HepG2 (cell line): ENCODE measurements around the gene L3MBTL1. TPM values are rescaled to one million over a fixed set of nuclear protein-coding genes. Genes with fewer than 3 reads are reported as not detected.

ENCODE experiments used
- ATAC-seq: fragments of 200-7000 bp; cut with Tn5 transposase; 3 replicates; pipeline ENCODE4 v1.9.1; 2020; ENCODE audit warnings: mild to moderate bottlenecking, moderate library complexity
- Bru-seq: library from RNA; stranded (reverse); fragments of 400-500 nt; gene quantifications from one replicate; lab custom pipeline; 2021; lab: Mats Ljungman, UMichigan
- BruChase-seq, 2 experiments: library from RNA; stranded (reverse); fragments of 400-500 nt; gene quantifications; one replicate each; lab custom pipeline; 2021; lab: Mats Ljungman, UMichigan
- BruUV-seq: library from RNA; stranded (reverse); fragments of 400-500 nt; replicated peaks from 2 replicates; lab custom pipeline; 2021; lab: Mats Ljungman, UMichigan
- CTCF ChIA-PET: fragments of 300-600 bp; formaldehyde crosslinking; extraction: SDS; loops from one replicate; lab custom pipeline; 2021; ENCODE audit warnings: low total read pairs, inconsistent platforms, low intra/inter-chr PET ratio; lab: Yijun Ruan, JAX
- POLR2A ChIA-PET: fragments of 350-600 bp; sonication (Branson Sonifier 250); formaldehyde crosslinking; loops from one replicate; lab custom pipeline; 2020; ENCODE audit warnings: antibody characterized with exemption, inconsistent platforms; lab: Yijun Ruan, JAX
- DNase-seq: peaks from one replicate; pipeline ENCODE4 v3.0.0-alpha.2; 2015; ENCODE audit warnings: low spot score
- FAIRE-seq: peaks from 3 replicates; lab custom pipeline; 2011; peaks lifted over from hg19 to GRCh38; lab: Jason Lieb, UNC
- H2AFZ ChIP-seq: one replicate; pipeline ENCODE4 v1.6.1; 2011; ENCODE audit warnings: low read length, inconsistent platforms
- H3K27ac ChIP-seq: fragments of 300-600 bp; 3 replicates; pipeline ENCODE4 v1.8.0; 2011; ENCODE audit warnings: mixed run types, mild to moderate bottlenecking, mixed read lengths, low read length, inconsistent platforms; ENCODE audit not compliant: insufficient read depth; ENCODE audit errors: extremely low read length
- H3K27me3 ChIP-seq, 2 experiments: fragments of 200-600 bp in 1 of 2; 2 replicates in 1 of 2; 3 replicates in 1 of 2; pipeline versions ENCODE4 v1.6.0 to v1.8.0; 2011; ENCODE audit warnings: low read length in 2 of 2, mild to moderate bottlenecking in 2 of 2, moderate library complexity in 2 of 2, inconsistent platforms in 1 of 2; ENCODE audit not compliant: insufficient read depth in 2 of 2, control insufficient read depth in 1 of 2
- H3K36me3 ChIP-seq, 2 experiments: fragments of 200-600 bp in 1 of 2; replicated peaks in 1 of 2; 2 replicates in 1 of 2; 3 replicates in 1 of 2; pipeline versions ENCODE4 v1.5.1 to v1.8.0; 2011; ENCODE audit warnings: low read length in 2 of 2, inconsistent platforms in 1 of 2; ENCODE audit not compliant: insufficient read depth in 2 of 2, control insufficient read depth in 1 of 2
- H3K4me1 ChIP-seq: 2 replicates; pipeline ENCODE4 v1.5.1; 2012; ENCODE audit warnings: low read length, inconsistent platforms; ENCODE audit not compliant: insufficient read depth
- H3K4me2 ChIP-seq: 2 replicates; pipeline ENCODE4 v1.6.0; 2011; ENCODE audit warnings: low read depth, low read length, inconsistent platforms
- H3K4me3 ChIP-seq, 3 experiments: fragments of 200-600 bp in 1 of 3; sonication (generic), shearing (Covaris generic) in 1 of 3; replicated peaks in 1 of 3; 2 replicates each; pipeline ENCODE4 v1.5.1; 2011 to 2016; ENCODE audit warnings: low read length in 3 of 3, inconsistent platforms in 2 of 3, low read depth in 2 of 3, mild to moderate bottlenecking in 2 of 3, control low read depth in 1 of 3, mixed read lengths in 1 of 3; ENCODE audit not compliant: insufficient read depth in 1 of 3
- H3K79me2 ChIP-seq: one replicate; pipeline ENCODE4 v1.6.1; 2011; ENCODE audit warnings: low read length, inconsistent platforms; ENCODE audit not compliant: insufficient read depth
- H3K9ac ChIP-seq: 2 replicates; pipeline ENCODE4 v1.6.0; 2011; ENCODE audit warnings: mild to moderate bottlenecking, low read depth, low read length, inconsistent platforms; ENCODE audit not compliant: insufficient read depth
- H3K9me3 ChIP-seq: 2 replicates; pipeline ENCODE4 v1.5.1; 2012; ENCODE audit warnings: mild to moderate bottlenecking, low read length
- H4K20me1 ChIP-seq: 2 replicates; pipeline ENCODE4 v1.6.0; 2011; ENCODE audit warnings: inconsistent platforms, mild to moderate bottlenecking, low read length, moderate library complexity; ENCODE audit not compliant: insufficient read depth
- BORCS8-MEF2B ChIP-seq: sonication (generic); formaldehyde crosslinking; IDR thresholded peaks from 2 replicates; pipeline ENCODE4 v1.8.0; 2022; ENCODE audit warnings: mild to moderate bottlenecking, missing genetic modification reagents
- DMAP1 ChIP-seq: IDR thresholded peaks from 2 replicates; pipeline ENCODE4 v1.6.1; 2016
- GABPB1 ChIP-seq: IDR thresholded peaks from 2 replicates; pipeline ENCODE4 v1.6.1; 2016; ENCODE audit warnings: mild to moderate bottlenecking, missing genetic modification reagents, moderate library complexity, missing compliant biosample characterization
- TAF1 ChIP-seq: sonication (generic); formaldehyde crosslinking; IDR thresholded peaks from 2 replicates; pipeline ENCODE4 v1.4.0; 2020; ENCODE audit warnings: missing genetic modification reagents
- TOPORS ChIP-seq: sonication (generic); formaldehyde crosslinking; IDR thresholded peaks from 2 replicates; pipeline ENCODE4 v1.8.0; 2023; ENCODE audit warnings: mild to moderate bottlenecking, missing genetic modification reagents
- ZBTB42 ChIP-seq: sonication (generic); formaldehyde crosslinking; IDR thresholded peaks from 2 replicates; pipeline ENCODE4 v1.5.0; 2020; ENCODE audit warnings: mild to moderate bottlenecking, missing genetic modification reagents
- ZNF431 ChIP-seq: sonication (generic); formaldehyde crosslinking; IDR thresholded peaks from 2 replicates; pipeline ENCODE4 v1.9.0; 2022; ENCODE audit warnings: missing genetic modification reagents, low read depth, mild to moderate bottlenecking, borderline replicate concordance
- ZNF501 ChIP-seq: sonication (generic); formaldehyde crosslinking; IDR thresholded peaks from 2 replicates; pipeline ENCODE4 v1.5.1; 2020; ENCODE audit warnings: mild to moderate bottlenecking, moderate library complexity, missing genetic modification reagents
- WGBS: methylation state at CpG from one replicate; pipeline ENCODE4 v1.1.6; 2017; ENCODE audit warnings: low lambda C conversion rate; 5-methylcytosine and 5-hydroxymethylcytosine counted together
- in situ Hi-C: cut with HindIII; loops from 2 replicates; pipeline ENCODE4 v1.10.0; 2017; ENCODE audit warnings: low pct_unique_long_range_greater_than_20kb; ENCODE audit not compliant: extremely low pct_ligation_motif_present
- intact Hi-C: fragments of 100-400 bp; cut with micrococcal nuclease; formaldehyde crosslinking; loops from one replicate; pipeline ENCODE4 v1.10.0; 2022; ENCODE audit not compliant: unreplicated experiment
- long read RNA-seq, 2 experiments: library from RNA in 1 of 2; library from polyadenylated mRNA in 1 of 2; stranded (forward) in 1 of 2; unstranded in 1 of 2; transcript quantifications; one replicate each; pipeline ENCODE4 v2.0.0, GENCODE V29; 2019 to 2022
- polyA minus RNA-seq, 3 experiments: library from RNA; depleted of rRNA, polyadenylated mRNA; stranded (reverse); fragments of >200 nt; gene quantifications; 2 replicates each; pipeline ENCODE4 v1.2.3, GENCODE V29; 2011; ENCODE audit warnings: low replicate concordance in 1 of 3
- polyA plus RNA-seq, 8 experiments: library from polyadenylated mRNA; depleted of rRNA in 3 of 8; stranded (reverse) in 7 of 8; unstranded in 1 of 8; fragments of >200 nt; fragmentation: Illumina TruSeq in 4 of 8; extraction: Trizol in 4 of 8; gene quantifications; 2 replicates each; pipeline versions ENCODE4 v1.2.1 to v1.2.3, GENCODE V29; 2011 to 2016; ENCODE audit warnings: low read depth in 4 of 8, missing spikeins in 1 of 8, mixed read lengths in 1 of 8; ENCODE audit not compliant: insufficient read depth in 1 of 8
- total RNA-seq, 5 experiments: library from RNA; depleted of rRNA; stranded (reverse); fragments of >200 nt; fragmentation: Illumina TruSeq; extraction: Trizol; gene quantifications; 2 replicates each; pipeline ENCODE4 v1.2.3, GENCODE V29; 2016; ENCODE audit warnings: low read depth in 1 of 5
- TF ChIP-seq, protein P1 (sequence below): sonication (generic); formaldehyde crosslinking; IDR thresholded peaks from 2 replicates; pipeline ENCODE4 v1.4.0; 2020; ENCODE audit warnings: missing genetic modification reagents
- TF ChIP-seq, protein P2 (sequence below): IDR thresholded peaks from 2 replicates; pipeline ENCODE4 v1.6.1; 2016; ENCODE audit warnings: mild to moderate bottlenecking
- TF ChIP-seq, protein P3 (sequence below): sonication (generic); formaldehyde crosslinking; IDR thresholded peaks from 2 replicates; pipeline ENCODE4 v1.5.0; 2020; ENCODE audit warnings: mild to moderate bottlenecking, missing genetic modification reagents, borderline replicate concordance

The L3MBTL1 gene
- total RNA-seq (2016; rRNA removed; fragmentation: Illumina TruSeq; extraction: Trizol) (2.4 and 9.0 TPM in 2 replicates), polyA plus RNA-seq (2011; rRNA removed) (17.8 and 23.8 TPM in 2 replicates), polyA minus RNA-seq (2011; rRNA and poly(A)+ RNA removed; ENCODE audit: low replicate concordance) (21.5 and 30.3 TPM in 2 replicates), Bru-seq, nascent RNA (percentile 75 among the genes with signal in this experiment), BruChase-seq, experiment 1, labeled RNA remaining after a 6-hour chase (percentile 73 among the genes with signal in this experiment), BruChase-seq, experiment 2, labeled RNA remaining after a 2-hour chase (percentile 85 among the genes with signal in this experiment)
- total RNA-seq (2016; cell fraction: cytosol; rRNA removed; fragmentation: Illumina TruSeq; extraction: Trizol; ENCODE audit: low read depth), result 2.7 and 2.9 TPM in 2 replicates
- total RNA-seq (2016; cell fraction: insoluble cytoplasmic fraction; rRNA removed; fragmentation: Illumina TruSeq; extraction: Trizol), result 1.7 and 8.3 TPM in 2 replicates
- 1.8 and 3.0 TPM in 2 replicates for total RNA-seq (2016; cell fraction: membrane; rRNA removed; fragmentation: Illumina TruSeq; extraction: Trizol)
- total RNA-seq (2016; cell fraction: nucleus; rRNA removed; fragmentation: Illumina TruSeq; extraction: Trizol), result 19.0 and 22.4 TPM in 2 replicates
- polyA plus RNA-seq (2011; cell fraction: cytosol; rRNA removed), result 2.3 and 3.0 TPM in 2 replicates
- polyA plus RNA-seq (2011; cell fraction: nucleus; rRNA removed), result 165 and 173 TPM in 2 replicates
- polyA plus RNA-seq (2012), result 11.7 and 15.2 TPM in 2 replicates
- polyA plus RNA-seq (2016; cell fraction: cytosol; fragmentation: Illumina TruSeq; extraction: Trizol; ENCODE audit: low read depth), result 0.17 and 0.46 TPM in 2 replicates
- 1.1 and 1.9 TPM in 2 replicates for polyA plus RNA-seq (2016; cell fraction: insoluble cytoplasmic fraction; fragmentation: Illumina TruSeq; extraction: Trizol; ENCODE audit: low read depth)
- 0.76 and 0.97 TPM in 2 replicates for polyA plus RNA-seq (2016; cell fraction: membrane; fragmentation: Illumina TruSeq; extraction: Trizol; ENCODE audit: low read depth)
- polyA plus RNA-seq (2016; cell fraction: nucleus; fragmentation: Illumina TruSeq; extraction: Trizol; ENCODE audit: insufficient read depth, low read depth), result 27.6 and 31.6 TPM in 2 replicates
- 2.5 TPM in 2 replicates for polyA minus RNA-seq (2011; cell fraction: cytosol; rRNA and poly(A)+ RNA removed)
- 70.9 and 90.3 TPM in 2 replicates for polyA minus RNA-seq (2011; cell fraction: nucleus; rRNA and poly(A)+ RNA removed)
- long read RNA-seq, experiment 1, partial matches to known transcripts, result 0 of 1 reads
- long read RNA-seq, experiment 1, other reads (novel, unspliced or antisense), result 1 of 1 reads
- long read RNA-seq, experiment 2, result 0 reads

GRCh38 chr20:43507150-43508080, at the start of gene L3MBTL1:
Gene L3MBTL1, plus strand, starts transcription at chr20:43507697. Its CDS starts 5,807 bp downstream, at chr20:43513504.
- CTCF ChIA-PET, result no interaction called here
- intact Hi-C loops, result loop anchor here (5.0 kb wide), 1 partner anchor 50 kb away; the partner anchor contains the start of gene SRSF6
- peak within 1 kb of the TSS; percentile 74 for H3K9ac ChIP-seq
- TF ChIP-seq, protein P1, sequence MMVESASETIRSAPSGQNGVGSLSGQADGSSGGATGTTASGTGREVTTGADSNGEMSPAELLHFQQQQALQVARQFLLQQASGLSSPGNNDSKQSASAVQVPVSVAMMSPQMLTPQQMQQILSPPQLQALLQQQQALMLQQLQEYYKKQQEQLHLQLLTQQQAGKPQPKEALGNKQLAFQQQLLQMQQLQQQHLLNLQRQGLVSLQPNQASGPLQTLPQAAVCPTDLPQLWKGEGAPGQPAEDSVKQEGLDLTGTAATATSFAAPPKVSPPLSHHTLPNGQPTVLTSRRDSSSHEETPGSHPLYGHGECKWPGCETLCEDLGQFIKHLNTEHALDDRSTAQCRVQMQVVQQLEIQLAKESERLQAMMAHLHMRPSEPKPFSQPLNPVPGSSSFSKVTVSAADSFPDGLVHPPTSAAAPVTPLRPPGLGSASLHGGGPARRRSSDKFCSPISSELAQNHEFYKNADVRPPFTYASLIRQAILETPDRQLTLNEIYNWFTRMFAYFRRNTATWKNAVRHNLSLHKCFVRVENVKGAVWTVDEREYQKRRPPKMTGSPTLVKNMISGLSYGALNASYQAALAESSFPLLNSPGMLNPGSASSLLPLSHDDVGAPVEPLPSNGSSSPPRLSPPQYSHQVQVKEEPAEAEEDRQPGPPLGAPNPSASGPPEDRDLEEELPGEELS (CRISPR knock-in tag), result 0 out of 2 replicates have a peak, but pooled peaks have one; percentile 18
- TF ChIP-seq, protein P2, sequence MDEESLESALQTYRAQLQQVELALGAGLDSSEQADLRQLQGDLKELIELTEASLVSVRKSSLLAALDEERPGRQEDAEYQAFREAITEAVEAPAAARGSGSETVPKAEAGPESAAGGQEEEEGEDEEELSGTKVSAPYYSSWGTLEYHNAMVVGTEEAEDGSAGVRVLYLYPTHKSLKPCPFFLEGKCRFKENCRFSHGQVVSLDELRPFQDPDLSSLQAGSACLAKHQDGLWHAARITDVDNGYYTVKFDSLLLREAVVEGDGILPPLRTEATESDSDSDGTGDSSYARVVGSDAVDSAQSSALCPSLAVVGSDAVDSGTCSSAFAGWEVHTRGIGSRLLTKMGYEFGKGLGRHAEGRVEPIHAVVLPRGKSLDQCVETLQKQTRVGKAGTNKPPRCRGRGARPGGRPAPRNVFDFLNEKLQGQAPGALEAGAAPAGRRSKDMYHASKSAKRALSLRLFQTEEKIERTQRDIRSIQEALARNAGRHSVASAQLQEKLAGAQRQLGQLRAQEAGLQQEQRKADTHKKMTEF, result peak; percentile 73
- TF ChIP-seq DMAP1 (CRISPR knock-in tag) (peak; percentile 38; the same call in 1 of the 2 replicates), GABPB1 (peak; percentile 66), TOPORS (peak; percentile 57; the same call in 1 of the 2 replicates), ZNF501 (CRISPR knock-in tag) (peak; percentile 61; the same call in 1 of the 2 replicates), BORCS8-MEF2B (peak; percentile 88), TAF1 (CRISPR knock-in tag) (peak; percentile 64; the same call in 1 of the 2 replicates), ZBTB42 (peak; percentile 76), ZNF431 (no peak; the same call in 1 of the 2 replicates)
- TF ChIP-seq, protein P3, sequence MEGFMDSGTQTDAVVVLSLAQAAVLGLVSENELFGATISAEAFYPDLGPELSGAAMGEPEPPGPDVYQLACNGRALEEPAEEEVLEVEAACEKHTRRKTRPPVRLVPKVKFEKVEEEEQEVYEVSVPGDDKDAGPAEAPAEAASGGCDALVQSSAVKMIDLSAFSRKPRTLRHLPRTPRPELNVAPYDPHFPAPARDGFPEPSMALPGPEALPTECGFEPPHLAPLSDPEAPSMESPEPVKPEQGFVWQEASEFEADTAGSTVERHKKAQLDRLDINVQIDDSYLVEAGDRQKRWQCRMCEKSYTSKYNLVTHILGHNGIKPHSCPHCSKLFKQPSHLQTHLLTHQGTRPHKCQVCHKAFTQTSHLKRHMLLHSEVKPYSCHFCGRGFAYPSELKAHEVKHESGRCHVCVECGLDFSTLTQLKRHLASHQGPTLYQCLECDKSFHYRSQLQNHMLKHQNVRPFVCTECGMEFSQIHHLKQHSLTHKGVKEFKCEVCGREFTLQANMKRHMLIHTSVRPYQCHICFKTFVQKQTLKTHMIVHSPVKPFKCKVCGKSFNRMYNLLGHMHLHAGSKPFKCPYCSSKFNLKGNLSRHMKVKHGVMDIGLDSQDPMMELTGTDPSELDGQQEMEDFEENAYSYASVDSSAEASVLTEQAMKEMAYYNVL (CRISPR knock-in tag), result peak; percentile 91; the same call in 1 of the 2 replicates

More at GRCh38 chr20:43507150-43508080, at the start of gene L3MBTL1:
- H3K9me3 ChIP-seq, result no peaks in the 10 kb centered on the region
- ATAC-seq, result peak; percentile 97
- H3K4me1 ChIP-seq, result peaks cover 28% of the 10 kb centered on the region
- H3K36me3 ChIP-seq, result no peaks in the 10 kb centered on the region
- peak within 1 kb of the TSS; percentile 61 to 83 (median 73) for H3K4me3 ChIP-seq
- POLR2A ChIA-PET, result interaction anchor here (1.0 to 1.7 kb wide), 5 partner anchors 10 to 83 kb away, joined by 3 to 33 read pairs (median 5); partner anchors contain the start of genes IFT52 and SRSF6
- H3K27ac ChIP-seq, result no peak within 1 kb of the TSS
- in situ Hi-C loops, result no loop called here
- FAIRE-seq, result no peak
- peak within 1 kb of the TSS; percentile 87 for H3K4me2 ChIP-seq
- no peaks in the 10 kb centered on the region for H4K20me1 ChIP-seq
- peaks cover 2 to 24% of the 10 kb centered on the region in 2 experiments; a peak in 3 of 5 replicates for H3K27me3 ChIP-seq
- WGBS, result 24% methylated on average over 75 of the region's 95 CpGs
- BruUV-seq, result no TSS peak
- no peak within 1 kb of the TSS for H2AFZ ChIP-seq
- no peaks in the 10 kb centered on the region for H3K79me2 ChIP-seq
- DNase-seq, result peak; percentile 70
